Neural progenitor cell (in vitro differentiated cells): ENCODE results near the gene RCL1.

ENCODE experiments used
- EZH2 ChIP-seq: fragments of 200-600 bp; sonication (generic); IDR thresholded peaks from 2 replicates; pipeline ENCODE4 v1.6.1; 2017; ENCODE audit warnings: antibody characterized with exemption, mild to moderate bottlenecking, moderate library complexity
- EZH2phosphoT487 ChIP-seq: fragments of 200-600 bp; sonication (generic); IDR thresholded peaks from 2 replicates; pipeline ENCODE4 v1.6.1; 2017; ENCODE audit warnings: antibody characterized with exemption
- TF ChIP-seq, protein P1 (sequence below): fragments of 200-600 bp; sonication (generic); IDR thresholded peaks from 2 replicates; pipeline ENCODE4 v1.5.1; 2017; ENCODE audit warnings: antibody characterized with exemption, mild to moderate bottlenecking

DNA sequence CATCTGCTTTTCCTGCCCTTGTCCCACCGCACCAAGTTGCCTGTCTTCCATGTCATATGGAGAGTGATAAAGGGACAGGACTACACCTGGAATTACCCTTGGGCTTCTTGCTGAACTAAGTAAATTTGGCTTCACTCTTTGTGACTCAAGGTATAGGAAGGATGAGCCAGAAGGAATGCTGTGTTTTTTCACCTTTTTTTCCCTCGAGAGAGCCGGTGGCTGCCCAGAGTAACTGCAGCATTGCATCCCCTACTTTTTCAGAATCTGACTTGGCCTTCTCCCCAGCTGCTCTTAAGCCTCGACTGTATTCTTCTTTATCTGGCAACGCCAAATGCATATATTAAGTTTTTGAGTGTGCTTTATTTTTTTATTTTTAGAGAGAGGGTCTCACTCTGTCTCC is 38.4 kb downstream of the RCL1 start:
- TF ChIP-seq, protein P1, sequence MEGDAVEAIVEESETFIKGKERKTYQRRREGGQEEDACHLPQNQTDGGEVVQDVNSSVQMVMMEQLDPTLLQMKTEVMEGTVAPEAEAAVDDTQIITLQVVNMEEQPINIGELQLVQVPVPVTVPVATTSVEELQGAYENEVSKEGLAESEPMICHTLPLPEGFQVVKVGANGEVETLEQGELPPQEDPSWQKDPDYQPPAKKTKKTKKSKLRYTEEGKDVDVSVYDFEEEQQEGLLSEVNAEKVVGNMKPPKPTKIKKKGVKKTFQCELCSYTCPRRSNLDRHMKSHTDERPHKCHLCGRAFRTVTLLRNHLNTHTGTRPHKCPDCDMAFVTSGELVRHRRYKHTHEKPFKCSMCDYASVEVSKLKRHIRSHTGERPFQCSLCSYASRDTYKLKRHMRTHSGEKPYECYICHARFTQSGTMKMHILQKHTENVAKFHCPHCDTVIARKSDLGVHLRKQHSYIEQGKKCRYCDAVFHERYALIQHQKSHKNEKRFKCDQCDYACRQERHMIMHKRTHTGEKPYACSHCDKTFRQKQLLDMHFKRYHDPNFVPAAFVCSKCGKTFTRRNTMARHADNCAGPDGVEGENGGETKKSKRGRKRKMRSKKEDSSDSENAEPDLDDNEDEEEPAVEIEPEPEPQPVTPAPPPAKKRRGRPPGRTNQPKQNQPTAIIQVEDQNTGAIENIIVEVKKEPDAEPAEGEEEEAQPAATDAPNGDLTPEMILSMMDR = no peak
- TF ChIP-seq EZH2phosphoT487 = no peak
- TF ChIP-seq EZH2 = no peak
